ENCODE measurements around the gene PCBP3.
"Not testable (repeated sequence)": the region's sequence is repeated elsewhere in the genome, so short reads cannot be mapped to it uniquely, and the experiment has no call there.

Gene PCBP3

DNA sequence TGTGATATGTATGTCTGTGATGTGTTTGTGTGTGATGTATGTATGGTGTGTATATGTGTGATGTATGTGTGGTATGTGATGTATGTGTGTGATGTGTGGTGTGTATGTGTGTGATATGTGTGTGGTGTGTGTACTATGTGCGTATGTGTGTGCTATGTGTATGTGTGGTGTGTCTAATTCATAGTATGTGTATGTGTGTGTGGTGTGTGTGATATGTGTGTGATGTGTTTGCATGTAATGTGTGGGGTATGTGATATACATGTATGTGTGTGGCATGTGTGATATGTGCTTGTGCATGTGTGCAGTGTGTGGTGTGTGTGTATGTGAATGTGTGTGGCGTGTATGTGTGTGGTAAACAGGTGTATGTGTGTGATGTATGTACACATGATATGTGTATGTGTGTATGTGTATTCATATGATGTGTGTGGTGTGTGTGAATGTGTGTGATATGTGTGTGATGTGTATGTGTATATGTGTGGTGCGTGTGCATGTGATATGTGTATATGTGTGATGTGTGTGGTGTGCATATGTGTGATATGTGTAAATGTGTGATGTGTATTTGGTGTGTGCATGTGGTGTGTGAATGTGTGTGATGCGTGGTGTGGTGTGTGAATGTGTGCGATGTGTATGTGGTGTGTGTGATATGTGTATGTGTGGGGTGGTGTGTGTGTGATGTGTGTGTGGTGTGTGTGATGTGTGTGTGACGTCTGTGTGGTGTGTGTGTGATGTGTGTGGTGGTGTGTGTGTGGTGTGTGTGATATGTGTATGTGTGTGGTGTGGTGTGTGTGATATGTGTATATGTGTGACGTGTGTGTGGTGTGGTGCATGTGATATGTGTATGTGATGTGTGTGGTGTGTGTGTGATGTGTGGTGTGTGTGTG lies 8.0 kb upstream of the PCBP3 start:
- DNase-seq (ENCODE audit: low read depth in 2 of 2), result no peak

DNA sequence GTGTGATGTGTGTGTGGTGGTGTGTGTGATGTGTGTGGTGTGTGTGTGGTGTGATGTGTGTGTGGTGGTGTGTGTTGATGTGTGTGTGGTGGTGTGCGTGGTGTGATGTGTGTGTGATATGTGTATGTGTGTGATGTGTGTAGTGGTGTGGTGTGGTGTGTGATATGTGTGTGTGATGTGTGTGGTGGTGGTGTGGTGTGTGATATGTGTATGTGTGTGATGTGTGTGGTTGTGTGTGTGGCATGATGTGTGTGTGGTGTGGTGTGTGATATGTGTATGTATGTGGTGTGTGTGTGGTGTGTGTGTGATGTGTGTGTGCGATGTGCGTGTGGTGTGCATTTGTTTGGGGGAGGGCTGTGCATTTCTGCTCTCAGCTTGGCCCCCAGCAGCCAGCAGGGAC lies 7.1 kb upstream of the PCBP3 start:
- no peak for DNase-seq (ENCODE audit: low read depth in 2 of 2)

DNA sequence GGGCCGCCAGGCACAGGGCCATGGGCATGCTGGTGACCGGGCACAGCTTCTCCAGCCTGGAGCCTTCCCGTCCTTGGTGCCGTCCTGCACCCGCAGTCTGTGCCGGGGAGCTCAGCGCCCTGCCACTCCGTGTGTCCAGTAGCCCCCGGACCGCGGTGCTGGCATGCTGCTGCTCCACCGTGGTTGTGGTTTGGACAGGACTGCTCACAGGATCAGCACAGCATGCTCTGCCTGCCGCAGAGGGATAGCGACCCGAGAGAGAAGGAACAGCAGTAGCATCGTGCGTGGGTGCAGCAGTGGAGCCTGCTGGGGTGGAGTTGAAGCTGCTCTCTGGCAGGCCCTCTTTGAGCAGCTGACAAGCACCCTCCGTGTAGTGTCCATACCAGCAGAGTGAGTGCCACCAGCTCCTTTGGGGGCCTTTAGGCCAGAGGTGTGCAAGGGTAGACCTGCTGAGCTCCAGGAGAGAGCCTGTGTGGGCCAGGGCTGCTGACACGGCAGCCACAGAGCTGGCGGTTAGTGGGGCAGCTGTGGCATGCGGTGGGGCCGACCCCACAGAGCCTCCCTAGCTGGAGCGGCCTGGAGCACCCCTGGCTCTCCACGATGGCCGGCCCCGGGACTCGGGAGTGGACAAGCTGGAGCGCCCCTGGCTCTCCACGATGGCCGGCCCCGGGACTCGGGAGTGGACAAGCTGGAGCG lies 6.4 kb upstream of the PCBP3 start:
- DNase-seq (ENCODE audit: low read depth in 2 of 2), result no peak

GRCh38 chr21:45637883-45638282 lies 5.6 kb upstream of the PCBP3 start:
- no peak for DNase-seq (ENCODE audit: low read depth in 2 of 2)

DNA sequence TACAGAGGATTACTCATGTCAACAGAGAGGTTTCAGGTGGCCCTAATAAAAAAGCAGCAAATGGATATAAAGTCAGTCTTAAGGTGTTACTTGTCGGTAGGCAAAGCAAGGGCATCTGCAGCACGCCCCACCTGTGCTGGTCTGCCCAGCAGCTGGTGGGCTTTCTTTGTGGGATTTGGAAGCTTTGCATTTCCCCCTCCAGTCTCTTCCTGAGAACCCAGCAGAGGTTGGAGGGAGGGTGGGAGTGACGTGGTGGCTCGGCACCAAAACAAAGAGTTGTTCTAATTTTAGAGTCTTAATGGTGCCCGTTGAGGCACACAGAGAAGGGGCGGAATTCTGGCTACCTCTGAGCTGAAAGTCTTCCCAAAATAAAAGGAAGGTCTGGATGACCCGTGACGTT lies 4.8 kb upstream of the PCBP3 start:
- no peak for DNase-seq (ENCODE audit: low read depth in 2 of 2)

GRCh38 chr21:45639206-45640000 lies 4.1 kb upstream of the PCBP3 start:
- DNase-seq (ENCODE audit: low read depth in 2 of 2), result no peak

DNA sequence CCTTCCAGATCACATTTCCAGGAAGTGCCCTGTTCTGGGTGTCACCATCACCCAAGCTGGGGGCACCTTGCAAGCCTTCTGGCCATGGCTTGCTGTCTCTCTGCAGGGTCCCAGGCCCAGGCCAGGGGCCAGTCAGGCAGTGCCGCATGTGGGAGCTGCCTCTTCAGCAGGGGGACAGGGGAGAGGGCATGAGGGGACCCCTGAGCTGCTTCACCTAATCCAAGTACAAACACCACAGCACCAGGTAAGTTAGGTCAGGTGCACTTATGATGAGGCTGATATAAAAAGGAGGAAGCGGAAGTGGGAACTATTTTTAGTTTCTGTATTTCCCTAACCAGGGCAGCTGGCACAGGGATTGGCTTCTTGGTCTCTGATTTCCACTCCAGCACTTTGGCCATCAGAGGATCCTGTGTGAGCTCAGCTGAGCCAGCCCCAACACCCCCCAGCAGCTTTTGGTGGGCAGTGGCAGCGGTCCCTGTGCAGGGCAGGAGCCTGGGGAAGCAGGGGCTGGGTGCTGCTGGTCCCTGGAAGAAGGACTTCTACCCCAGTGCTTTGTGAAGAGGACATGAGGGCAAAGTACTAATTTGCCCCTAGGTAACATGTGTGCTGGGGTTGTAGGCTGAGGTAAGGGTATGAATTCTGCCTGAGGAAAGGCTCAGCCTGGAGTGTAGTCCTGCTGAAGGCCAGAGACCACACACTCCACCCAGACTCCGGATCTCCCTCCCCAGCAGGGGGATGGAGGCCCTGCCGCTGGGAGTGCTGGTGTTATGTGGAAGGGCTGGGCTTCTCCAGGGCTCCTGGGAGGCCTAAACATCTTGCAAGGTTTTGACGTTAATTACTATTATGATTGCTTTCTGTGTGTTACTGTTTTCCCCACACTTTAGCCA lies 3.3 kb upstream of the PCBP3 start:
- DNase-seq (ENCODE audit: low read depth in 2 of 2), result no peak

GRCh38 chr21:45640888-45641479 lies 2.5 kb upstream of the PCBP3 start:
- DNase-seq (ENCODE audit: low read depth in 2 of 2), result no peak

- no peak for DNase-seq (ENCODE audit: low read depth in 2 of 2)
Measured at GRCh38 chr21:45641480-45642035, 2.0 kb upstream of the PCBP3 start.

- DNase-seq (ENCODE audit: low read depth in 2 of 2), result no peak
Measured at GRCh38 chr21:45642122-45642813, 1.3 kb upstream of the PCBP3 start.

DNA sequence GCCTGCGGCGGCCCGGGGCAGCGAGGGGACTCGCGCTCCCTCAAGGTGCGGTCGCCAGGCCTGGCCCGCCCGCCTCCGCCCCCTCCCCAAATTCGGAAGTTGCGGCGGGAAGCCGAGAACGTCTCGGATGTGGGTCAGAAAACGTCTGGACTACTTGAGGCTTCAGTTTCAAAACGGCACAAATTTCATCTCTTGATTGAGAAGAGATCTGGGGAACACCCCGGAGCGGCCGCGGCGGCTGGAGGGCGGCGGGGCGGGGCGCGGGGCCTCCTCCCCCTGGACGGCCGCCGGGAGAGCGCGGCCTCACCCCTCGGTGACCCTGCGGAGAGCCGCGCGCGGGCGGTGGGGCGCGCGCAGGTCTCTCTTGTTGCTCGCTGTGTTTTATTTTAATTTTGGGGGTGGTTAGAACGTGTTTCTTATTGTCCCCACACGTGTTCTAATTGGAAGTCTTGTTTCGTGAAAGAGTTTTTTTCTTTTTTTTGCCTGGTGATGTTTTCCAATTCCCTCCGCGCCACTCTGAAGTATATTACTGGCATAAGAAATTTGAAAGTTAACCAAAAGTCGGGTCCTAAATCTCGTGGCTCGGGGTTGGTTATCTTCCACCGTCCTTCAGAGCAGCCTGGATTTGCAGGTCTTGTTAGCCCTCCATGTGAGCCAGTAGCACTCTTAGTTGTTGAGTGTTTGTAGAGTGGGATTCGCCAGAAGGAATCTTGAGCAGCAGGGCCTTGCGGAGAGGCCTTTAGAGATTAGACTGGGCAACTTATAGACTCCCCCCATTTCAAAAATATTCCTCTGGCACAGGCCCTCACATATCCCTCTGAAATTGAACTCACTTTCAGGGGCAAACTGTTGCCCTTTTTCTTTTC lies 749 bp downstream of the PCBP3 start:
- DNase-seq (ENCODE audit: low read depth in 2 of 2), result no peak

DNA sequence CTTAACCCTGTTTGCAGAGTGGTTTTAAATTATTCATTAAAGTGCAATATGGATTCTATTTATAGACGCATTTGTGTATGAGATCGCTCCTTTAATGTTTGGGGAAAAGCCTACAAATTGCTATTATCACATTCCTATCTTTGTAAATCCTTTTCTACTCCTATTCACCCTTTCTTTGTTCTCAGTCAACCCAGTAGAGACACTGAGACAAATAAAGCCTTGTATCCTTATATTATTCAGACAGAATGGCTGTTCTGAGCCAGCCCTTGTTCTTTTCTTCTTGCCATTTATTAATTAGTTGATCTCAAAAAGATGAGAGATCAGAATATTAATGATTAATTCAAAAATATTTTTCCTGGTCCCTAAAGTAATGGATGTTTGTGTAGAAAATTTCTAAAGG lies 8.4 kb downstream of the PCBP3 start:
- no peak for DNase-seq (ENCODE audit: low read depth in 2 of 2)

DNA sequence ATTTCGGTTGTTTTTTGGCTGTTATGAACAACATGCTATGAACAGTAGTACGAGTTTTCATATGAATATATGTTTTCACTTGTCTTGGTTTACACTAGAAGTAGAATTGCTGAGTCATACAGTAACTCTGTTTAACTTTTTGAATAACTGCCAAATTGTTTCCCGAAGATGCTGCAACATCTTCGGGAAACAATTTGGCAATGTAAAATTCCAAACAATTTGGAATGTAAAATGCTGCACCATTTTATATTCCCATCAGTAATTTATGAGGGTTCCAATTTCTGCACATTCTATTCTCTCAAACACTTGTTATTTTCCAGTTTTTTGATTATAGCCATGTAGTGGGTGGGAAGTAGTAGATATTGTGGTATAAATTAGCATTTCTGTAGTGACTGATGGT lies 11.6 kb downstream of the PCBP3 start:
- DNase-seq (ENCODE audit: low read depth in 2 of 2), result no peak

DNA sequence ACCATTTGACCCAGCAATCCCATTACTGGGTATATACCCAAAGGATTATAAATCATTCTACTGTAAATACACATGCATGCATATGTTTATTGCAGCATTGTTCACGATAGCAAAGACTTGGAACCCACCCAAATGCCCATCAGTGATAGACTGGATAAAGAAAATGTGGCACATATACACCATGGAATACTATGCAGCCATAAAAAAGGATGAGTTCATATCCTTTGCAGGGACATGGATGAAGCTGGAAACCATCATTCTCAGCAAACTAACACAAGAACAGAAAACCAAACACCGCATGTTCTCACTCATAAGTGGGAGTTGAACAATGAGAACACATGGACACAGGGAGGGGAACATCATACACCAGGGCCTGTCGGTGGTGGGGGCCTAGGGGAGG lies 12.6 kb downstream of the PCBP3 start:
- not testable (repeated sequence) for DNase-seq (ENCODE audit: low read depth in 2 of 2)

DNA sequence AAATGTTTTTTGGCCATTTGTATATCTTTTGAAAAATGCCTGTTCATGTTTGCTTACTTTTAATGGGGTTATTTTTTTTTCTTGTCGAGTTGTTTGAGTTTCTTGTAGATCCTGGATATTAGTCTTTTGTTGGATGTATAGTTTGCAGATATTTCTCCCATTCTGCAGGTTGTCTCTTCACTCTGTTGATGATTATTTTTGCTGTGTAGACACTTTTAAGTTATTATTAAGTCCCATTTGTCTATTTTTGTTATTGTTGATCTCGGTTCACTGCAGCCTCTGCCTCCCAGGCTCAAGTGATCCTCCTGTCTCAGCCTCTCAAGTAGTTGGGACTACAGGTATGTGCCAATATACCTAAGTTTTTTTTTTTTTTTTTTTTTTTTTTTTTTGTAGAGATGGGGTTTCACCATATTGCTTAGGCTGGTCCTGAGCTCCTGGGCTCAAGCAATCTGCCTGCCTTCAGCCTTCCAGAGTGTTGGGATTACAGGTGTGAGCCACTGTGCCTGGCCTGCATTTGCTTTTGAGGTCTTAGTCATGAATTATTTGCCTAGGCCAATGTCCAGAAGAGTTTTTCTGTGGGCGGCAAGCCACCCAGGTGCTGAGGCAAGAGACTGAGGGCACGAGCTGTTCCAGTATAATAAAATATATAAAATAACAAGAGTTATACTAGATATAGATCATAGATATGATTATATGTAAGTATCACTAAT lies 18.5 kb downstream of the PCBP3 start:
- not testable (repeated sequence) for DNase-seq (ENCODE audit: low read depth in 2 of 2)

GRCh38 chr21:45662623-45663245 lies 19.2 kb downstream of the PCBP3 start:
- not testable (repeated sequence) for DNase-seq (ENCODE audit: low read depth in 2 of 2)

DNA sequence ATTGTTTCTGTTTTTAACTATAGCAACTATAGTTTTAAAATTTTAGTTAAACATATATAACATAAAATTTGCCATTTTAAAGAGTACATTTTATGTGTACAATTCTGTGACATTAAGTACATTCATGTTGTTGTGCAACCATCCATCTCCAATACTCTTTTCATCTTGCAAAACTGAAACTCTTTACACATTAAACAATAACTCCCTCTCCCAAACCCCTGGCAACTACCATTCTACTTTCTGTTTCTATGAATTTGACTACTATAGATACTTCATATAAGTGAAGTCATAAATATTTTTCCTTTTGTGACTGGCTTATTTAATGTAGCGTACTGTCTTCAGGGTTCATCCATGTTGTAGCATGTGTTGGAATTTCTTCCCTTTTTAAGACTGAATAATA lies 25.9 kb downstream of the PCBP3 start:
- no peak for DNase-seq (ENCODE audit: low read depth in 2 of 2)

- no peak for DNase-seq (ENCODE audit: low read depth in 2 of 2)
Measured at GRCh38 chr21:45670731-45671130, 27.2 kb downstream of the PCBP3 start.
